Suprapubic skin (tissue), 4 donors: Measurements from ENCODE around the gene EFCAB6.

Experiments
- EP300 ChIP-seq: sonication (generic); formaldehyde crosslinking; IDR thresholded peaks from one replicate; pipeline ENCODE4 v1.6.1; 2017; ENCODE audit warnings: antibody characterized with exemption
- POLR2A ChIP-seq, 2 donors: fragments of 450-650 bp; IDR thresholded peaks; one replicate each; pipeline ENCODE4 v1.6.1; 2017; ENCODE audit warnings: antibody characterized with exemption in 2 of 2, mild to moderate bottlenecking in 2 of 2, moderate library complexity in 2 of 2
- POLR2AphosphoS5 ChIP-seq, 3 donors: sonication (generic); formaldehyde crosslinking; IDR thresholded peaks; one replicate each; pipeline ENCODE4 v1.6.1; 2017; ENCODE audit warnings: antibody characterized with exemption in 3 of 3
- TF ChIP-seq, protein P1 (sequence below), 2 donors: fragments of 200-600 bp in 1 of 2; fragments of 450-650 bp in 1 of 2; sonication (generic) in 1 of 2; IDR thresholded peaks; one replicate each; pipeline ENCODE4 v1.5.1; 2016 to 2019; ENCODE audit warnings: antibody characterized with exemption in 2 of 2, mild to moderate bottlenecking in 1 of 2, moderate library complexity in 1 of 2

DNA sequence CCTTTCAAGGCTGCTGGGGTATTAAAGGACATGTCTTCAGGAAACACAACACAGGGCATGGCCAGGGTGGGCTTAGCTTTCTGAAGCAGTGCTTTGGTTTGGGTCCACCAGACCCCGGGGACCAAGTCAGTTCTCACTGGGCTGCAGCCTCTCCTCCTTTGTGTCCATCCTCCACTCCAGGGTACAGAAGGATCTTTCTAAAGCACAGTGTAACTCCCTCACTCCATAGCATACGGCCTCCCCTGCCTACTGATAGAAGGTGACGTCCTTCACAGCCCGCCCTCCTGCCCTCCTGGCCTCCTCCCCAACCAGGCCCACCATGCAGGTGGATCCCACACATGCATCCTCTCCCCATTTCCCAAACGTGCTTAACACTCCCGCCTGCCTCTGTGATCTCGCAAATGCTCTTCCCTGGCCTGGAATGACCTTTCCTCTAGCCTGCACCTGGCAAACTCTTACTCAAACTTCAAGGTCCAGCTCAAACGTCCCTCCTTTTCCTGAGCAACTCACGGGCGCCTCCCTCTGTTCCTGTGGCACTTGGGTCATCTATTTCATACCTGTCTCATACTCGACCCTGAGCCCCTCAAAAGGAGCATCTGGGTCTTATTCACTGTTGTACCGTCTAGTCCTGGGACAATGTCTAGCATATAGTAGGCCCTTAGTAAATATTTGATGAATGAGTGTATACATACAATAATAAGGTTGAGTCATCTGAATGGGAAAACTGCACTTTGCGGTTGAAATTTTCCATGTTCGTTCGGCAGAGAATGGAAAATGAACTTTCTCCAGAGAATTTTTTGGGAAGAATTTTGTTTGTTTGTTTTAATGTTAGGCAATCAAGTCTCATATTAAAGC, 187.7 kb downstream of the EFCAB6 start:
- TF ChIP-seq POLR2A (IDR thresholded peaks at IDR 0.05) = no peak
- TF ChIP-seq, protein P1, sequence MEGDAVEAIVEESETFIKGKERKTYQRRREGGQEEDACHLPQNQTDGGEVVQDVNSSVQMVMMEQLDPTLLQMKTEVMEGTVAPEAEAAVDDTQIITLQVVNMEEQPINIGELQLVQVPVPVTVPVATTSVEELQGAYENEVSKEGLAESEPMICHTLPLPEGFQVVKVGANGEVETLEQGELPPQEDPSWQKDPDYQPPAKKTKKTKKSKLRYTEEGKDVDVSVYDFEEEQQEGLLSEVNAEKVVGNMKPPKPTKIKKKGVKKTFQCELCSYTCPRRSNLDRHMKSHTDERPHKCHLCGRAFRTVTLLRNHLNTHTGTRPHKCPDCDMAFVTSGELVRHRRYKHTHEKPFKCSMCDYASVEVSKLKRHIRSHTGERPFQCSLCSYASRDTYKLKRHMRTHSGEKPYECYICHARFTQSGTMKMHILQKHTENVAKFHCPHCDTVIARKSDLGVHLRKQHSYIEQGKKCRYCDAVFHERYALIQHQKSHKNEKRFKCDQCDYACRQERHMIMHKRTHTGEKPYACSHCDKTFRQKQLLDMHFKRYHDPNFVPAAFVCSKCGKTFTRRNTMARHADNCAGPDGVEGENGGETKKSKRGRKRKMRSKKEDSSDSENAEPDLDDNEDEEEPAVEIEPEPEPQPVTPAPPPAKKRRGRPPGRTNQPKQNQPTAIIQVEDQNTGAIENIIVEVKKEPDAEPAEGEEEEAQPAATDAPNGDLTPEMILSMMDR (IDR thresholded peaks at IDR 0.05) = no peak
- no peak for TF ChIP-seq POLR2AphosphoS5 (IDR thresholded peaks at IDR 0.05)
- no peak for TF ChIP-seq EP300
